ENCODE measurements around the gene CATSPER4. TPM values are rescaled to one million over a fixed set of nuclear protein-coding genes. Genes with fewer than 3 reads are reported as not detected.

Gene CATSPER4
- total RNA-seq, 1 donor from 2014 or later, result not detected

DNA sequence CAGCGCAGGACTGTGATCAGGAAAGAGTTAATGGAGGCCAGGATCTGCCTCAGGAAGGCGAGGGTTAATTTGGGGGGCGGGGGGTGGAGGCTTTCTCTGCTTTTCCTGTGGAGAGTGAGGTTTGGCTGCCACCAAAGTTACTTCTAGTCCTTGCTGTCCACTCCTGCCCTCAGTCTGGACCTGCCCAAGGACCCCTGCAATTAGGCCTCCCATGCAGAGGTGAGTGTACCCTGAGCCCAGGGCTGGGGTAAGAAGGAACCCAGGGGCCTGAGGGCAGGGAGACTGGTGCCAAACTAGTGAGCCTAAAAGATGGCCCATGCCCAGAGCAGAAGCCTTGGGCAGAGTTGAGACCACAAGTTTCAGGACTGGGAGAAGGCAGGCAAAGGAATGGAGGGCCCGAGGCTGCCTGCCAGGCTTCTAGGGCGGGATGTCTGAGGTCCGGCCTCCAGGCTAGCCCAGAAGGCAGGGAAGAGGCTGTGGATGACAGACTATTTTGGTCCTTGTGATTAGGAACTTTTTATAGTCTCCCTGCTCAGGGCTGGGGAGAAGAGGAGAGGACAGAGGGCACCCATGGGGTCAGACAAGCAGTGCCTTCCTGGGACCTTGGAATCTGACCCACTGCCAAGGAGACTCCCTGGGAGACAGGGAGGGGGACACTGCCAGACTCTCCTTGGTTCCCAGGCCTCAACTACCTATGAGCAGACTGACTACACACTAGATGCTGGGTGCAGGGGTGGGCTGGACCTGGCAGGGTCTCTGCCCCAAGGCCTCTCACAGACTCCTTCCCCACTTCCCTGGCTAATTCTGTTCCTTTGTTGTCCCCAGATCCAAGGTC lies 31.3 kb upstream of the CATSPER4 start, which contains the start of gene FAM110D:
Gene FAM110D, plus strand, starts transcription at position 172 of the 835 bp plus-strand sequence. CDS start 2,213 bp downstream, outside the sequence.
- peaks cover 17% of the 10 kb centered on the region for H3K27me3 ChIP-seq
- H3K36me3 ChIP-seq, result no peaks in the 10 kb centered on the region
- H3K9me3 ChIP-seq, result no peaks in the 10 kb centered on the region
- DNase-seq, result peak; percentile 53
- no peak for TF ChIP-seq CTCF (IDR thresholded peaks at IDR 0.05)
- ATAC-seq, result no peak
- intact Hi-C loops (cut with DNase I), result no loop called here
- peaks cover 19% of the 10 kb centered on the region for H3K4me1 ChIP-seq
- peak within 1 kb of the TSS; percentile 59 for H3K4me3 ChIP-seq
- H3K27ac ChIP-seq, result peak within 1 kb of the TSS; percentile 51

DNA sequence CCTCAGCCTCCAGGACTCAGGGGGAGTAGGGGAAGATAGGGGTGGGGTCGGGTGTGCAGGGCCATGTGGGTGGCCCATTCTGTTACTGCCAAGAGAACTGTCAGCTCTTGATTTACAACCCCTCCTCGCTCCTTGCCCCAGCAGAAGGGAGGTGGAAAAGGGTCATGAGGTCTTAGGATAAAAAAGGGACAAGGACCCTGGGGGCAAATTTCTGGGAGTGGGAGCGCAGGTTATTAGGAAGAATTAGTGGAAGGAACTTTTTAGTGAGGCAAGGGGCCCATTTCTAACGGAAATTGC lies 30.7 kb upstream of the CATSPER4 start:
- DNase-seq (no peak), ATAC-seq (no peak)
- Histone ChIP-seq H3K27me3 (peaks cover 17% of the 10 kb centered on the region), H3K27ac (peak overlapping the region; percentile 36), H3K9me3 (no peaks in the 10 kb centered on the region), H3K4me1 (peaks cover 19% of the 10 kb centered on the region), H3K4me3 (peak overlapping the region; percentile 59), H3K36me3 (no peaks in the 10 kb centered on the region)
- intact Hi-C loops (cut with DNase I), result no loop called here
- TF ChIP-seq CTCF (IDR thresholded peaks at IDR 0.05), result no peak

GRCh38 chr1:26160527-26161414 lies 29.6 kb upstream of the CATSPER4 start:
- peaks cover 19% of the 10 kb centered on the region for H3K4me1 ChIP-seq
- peaks cover 17% of the 10 kb centered on the region for H3K27me3 ChIP-seq
- peak overlapping the region; percentile 36 for H3K27ac ChIP-seq
- no peaks in the 10 kb centered on the region for H3K36me3 ChIP-seq
- H3K4me3 ChIP-seq, result peak overlapping the region; percentile 59
- DNase-seq (peak; percentile 42), ATAC-seq (no peak)
- no peaks in the 10 kb centered on the region for H3K9me3 ChIP-seq
- TF ChIP-seq CTCF (IDR thresholded peaks at IDR 0.05), result no peak
- intact Hi-C loops (cut with DNase I), result no loop called here

- intact Hi-C loops (cut with DNase I), result no loop called here
- H3K27ac ChIP-seq, result peak overlapping the region; percentile 24
- H3K4me3 ChIP-seq, result peak overlapping the region; percentile 59
- peaks cover 19% of the 10 kb centered on the region for H3K4me1 ChIP-seq
- peaks cover 10% of the 10 kb centered on the region for H3K27me3 ChIP-seq
- no peaks in the 10 kb centered on the region for H3K36me3 ChIP-seq
- H3K9me3 ChIP-seq, result no peaks in the 10 kb centered on the region
- TF ChIP-seq CTCF (IDR thresholded peaks at IDR 0.05), result no peak
- DNase-seq, result peak; percentile 85
- ATAC-seq, result peak; percentile 75
Observed at GRCh38 chr1:26161415-26162219, 28.8 kb upstream of the CATSPER4 start.

DNA sequence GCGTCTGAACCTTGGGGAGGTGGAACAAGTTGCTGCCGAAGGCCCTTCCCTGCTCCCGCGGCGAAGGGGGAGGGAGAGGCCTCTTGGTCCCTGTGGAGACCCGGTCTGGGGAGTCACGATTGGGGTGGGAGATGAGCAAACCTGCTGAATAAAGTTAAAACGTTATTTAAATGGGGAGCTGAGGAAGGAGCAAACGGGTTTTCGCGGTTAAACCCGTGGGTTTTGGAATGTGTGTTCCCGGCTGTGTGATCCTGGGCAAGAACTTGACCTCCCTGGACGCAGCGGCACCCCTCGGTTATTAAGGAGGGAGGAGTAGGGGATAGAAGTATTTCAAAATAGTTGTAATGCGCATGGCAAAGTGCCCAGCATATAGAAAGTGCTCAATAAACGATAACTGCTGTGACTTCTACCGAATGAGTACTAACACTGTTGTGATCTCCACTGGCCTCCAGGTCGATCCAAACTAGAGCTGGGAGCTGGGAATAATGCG lies 28.1 kb upstream of the CATSPER4 start:
- peaks cover 6% of the 10 kb centered on the region for H3K27me3 ChIP-seq
- DNase-seq, result no peak
- peaks cover 19% of the 10 kb centered on the region for H3K4me1 ChIP-seq
- peak overlapping the region; percentile 59 for H3K4me3 ChIP-seq
- no peaks in the 10 kb centered on the region for H3K9me3 ChIP-seq
- no peak overlapping the region for H3K27ac ChIP-seq
- no peak for TF ChIP-seq CTCF (IDR thresholded peaks at IDR 0.05)
- no peaks in the 10 kb centered on the region for H3K36me3 ChIP-seq
- no peak for ATAC-seq
- intact Hi-C loops (cut with DNase I), result no loop called here

Measured in upper lobe of right lung (tissue), 1 donor.